Heart right ventricle (tissue), 16 donors: ENCODE measurements around the gene SBK1. TPM values are rescaled to one million over a fixed set of nuclear protein-coding genes. Genes with fewer than 3 reads are reported as not detected.

ENCODE experiments used
- ATAC-seq, 8 donors: fragments of 200-7000 bp; cut with Tn5 transposase; one replicate each; pipeline ENCODE4 v1.9.1; 2020; ENCODE audit warnings: mild to moderate bottlenecking in 8 of 8, moderate library complexity in 8 of 8, moderate number of reproducible peaks in 1 of 8
- DNase-seq, 2 donors: peaks; one replicate each; pipeline ENCODE4 v3.0.0-alpha.2; 2020
- H3K27ac ChIP-seq, 10 donors: fragments of 200-600 bp; sonication (generic) in 2 of 10; one replicate each; pipeline versions ENCODE4 v1.5.0 to v1.8.0; 2020 to 2022; ENCODE audit warnings: mild to moderate bottlenecking in 3 of 10
- H3K27me3 ChIP-seq, 7 donors: fragments of 200-600 bp; one replicate each; pipeline ENCODE4 v1.8.0; 2021 to 2022; ENCODE audit warnings: mild to moderate bottlenecking in 2 of 7
- H3K36me3 ChIP-seq, 9 donors: fragments of 200-600 bp; sonication (generic) in 1 of 9; one replicate each; pipeline versions ENCODE4 v1.5.0 to v1.8.0; 2020 to 2022; ENCODE audit warnings: mild to moderate bottlenecking in 2 of 9
- H3K4me1 ChIP-seq, 9 donors: fragments of 200-600 bp; sonication (generic) in 1 of 9; one replicate each; pipeline versions ENCODE4 v1.5.0 to v1.8.0; 2020 to 2022; ENCODE audit warnings: mild to moderate bottlenecking in 4 of 9
- H3K4me3 ChIP-seq, 10 donors: fragments of 200-600 bp; sonication (generic) in 2 of 10; one replicate each; pipeline versions ENCODE4 v1.5.0 to v1.8.0; 2020 to 2022; ENCODE audit warnings: mild to moderate bottlenecking in 7 of 10, moderate library complexity in 2 of 10
- H3K9me3 ChIP-seq, 11 donors: fragments of 200-600 bp in 10 of 11; sonication (generic) in 2 of 11; one replicate each; pipeline versions ENCODE4 v1.5.0 to v1.8.0; 2013 to 2022; ENCODE audit warnings: mild to moderate bottlenecking in 2 of 11, control low read depth in 1 of 11, moderate library complexity in 1 of 11
- CTCF ChIP-seq, 9 donors: fragments of 200-600 bp; sonication (generic) in 2 of 9; IDR thresholded peaks; one replicate each; pipeline versions ENCODE4 v1.5.0 to v1.8.0; 2021 to 2022; ENCODE audit warnings: antibody characterized with exemption in 9 of 9, mild to moderate bottlenecking in 5 of 9, moderate library complexity in 1 of 9
- WGBS, 2 donors: extraction: QIAGEN DNeasy Blood & Tissue Kit; methylation state at CpG; one replicate each; pipeline ENCODE4 v1.1.7; 2013; ENCODE audit warnings: inconsistent platforms in 1 of 2; 5-methylcytosine and 5-hydroxymethylcytosine counted together
- intact Hi-C, 10 donors: fragments of 100-400 bp; cut with DNase I; formaldehyde crosslinking; loops; one replicate each; pipeline versions ENCODE4 v1.11.1 to v1.14.2; 2022
- polyA plus RNA-seq, 2 donors: library from polyadenylated mRNA; stranded (reverse); fragments of 200-250 nt; gene quantifications; one replicate each; pipeline ENCODE4 v1.2.3, GENCODE V29; 2013
- total RNA-seq, 10 donors: library from RNA; stranded (reverse); fragmentation: NEBNext Ultra II Directional in 3 of 10; extraction: Animal tissue kit (Norgen Biotek cat#: 25700) in 3 of 10; gene quantifications; one replicate each; pipeline versions ENCODE4 v1.2.1 to v1.2.4, GENCODE V29; 2021 to 2023
- donor health status: Arrhythmogenic right ventricular cardiomyopathy.
- donor health status: ischemic (EF 13 %, LVEDD 7.1; RV severe dilation, severe dysfunction).
- donor health status: healthy with polysubstance abuse.
- donor health status: DM: no; HTN: yes; CAD: no.
- donor health status: DM: no; HTN: no; CAD: no.
- donor health status: ischemic (EF 25% LVEDD 6.9; RV normal size, moderate dysfunction).
- donor health status: ischemic (EF 25% LVEDD 5.7; RV mildly dilated, moderate dysfunction).
- donor health status: healthy.
- donor health status: DM: yes; HTN: yes; CAD: no.
- donor health status: Ischemic cardiomyopathy.
- donor health status: ischemic (EF 35%, LVEDD 5.7; RV mildly dilated, moderate dysfunction).
- donor health status: nonischemic (EF 11% LVEDD 7.7; RV severe dilation, severe dysfunction).
- donor health status: DM: yes; HTN: yes; CAD: no.
- donor health status: PGD.
- donor health status: ischemic (EF 29% LVEDD 5.4; RV normal size, mild dysfunction).
- donor health status: nonischemic (EF 23%, LVEDD 6.1; RV moderate dilation, normal function).

Gene SBK1
- total and polyA plus RNA-seq, 12 donors: 0.38 to 7.0 (median 2.8) TPM

- TF ChIP-seq CTCF (IDR thresholded peaks at IDR 0.05): no peak
- WGBS, 2 donors: 64 to 66% methylated on average over 15 of the region's 15 CpGs
- Histone ChIP-seq H3K27ac (no peak overlapping the region), H3K4me1 (peaks cover 0 to 16% (median 7%) of the 10 kb centered on the region in 9 donors), H3K9me3 (no peaks in the 10 kb centered on the region), H3K36me3 (peaks cover 0 to 4% (median 0%) of the 10 kb centered on the region in 9 donors), H3K4me3 (no peak overlapping the region), H3K27me3 (peaks cover 0 to 8% (median 2%) of the 10 kb centered on the region in 7 donors)
- ATAC-seq: no peak
- no peak for DNase-seq
- intact Hi-C loops: no loop called here
Observed at GRCh38 chr16:28280881-28281836, 11.2 kb upstream of the SBK1 start.

DNA sequence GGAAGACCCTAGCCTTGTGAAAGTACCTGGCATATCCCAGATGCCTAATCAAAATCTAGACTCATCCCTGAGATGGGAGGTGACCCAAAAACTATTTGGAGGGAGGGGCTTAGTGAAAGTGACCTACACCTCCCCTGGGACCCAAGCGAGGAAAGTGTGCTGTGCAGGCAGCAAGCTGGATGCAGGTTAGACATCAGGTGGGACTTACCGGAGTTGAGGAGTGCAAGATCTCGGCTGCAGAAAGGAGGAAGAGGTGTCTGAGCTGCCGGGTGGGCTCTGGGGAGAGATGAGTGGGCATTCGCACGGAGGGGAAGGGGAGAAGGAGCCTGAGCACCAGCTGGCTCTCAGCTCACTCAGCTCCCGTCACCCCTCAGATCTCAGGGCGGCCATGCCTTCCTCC lies 10.3 kb upstream of the SBK1 start:
- peaks cover 0 to 3% (median 0%) of the 10 kb centered on the region in 7 donors for H3K27me3 ChIP-seq

GRCh38 chr16:28283173-28283572 lies 9.2 kb upstream of the SBK1 start:
- Histone ChIP-seq H3K36me3 (peaks cover 0 to 4% (median 0%) of the 10 kb centered on the region in 9 donors), H3K9me3 (no peaks in the 10 kb centered on the region), H3K4me3 (no peak overlapping the region), H3K4me1 (peaks cover 0 to 6% (median under 1%) of the 10 kb centered on the region in 9 donors), H3K27me3 (no peaks in the 10 kb centered on the region), H3K27ac (no peak overlapping the region)
- ATAC-seq: no peak
- intact Hi-C loops: no loop called here
- DNase-seq: no peak
- 89 to 90% methylated on average over 9 of the region's 9 CpGs for WGBS, 2 donors
- TF ChIP-seq CTCF (IDR thresholded peaks at IDR 0.05): no peak

More for the DNA sequence above, 10.3 kb upstream of the SBK1 start:
- 83% methylated on average over 8 of the region's 8 CpGs for WGBS, 2 donors
- no peak for TF ChIP-seq CTCF (IDR thresholded peaks at IDR 0.05)
- ATAC-seq: no peak
- no peak for DNase-seq
- H3K27ac ChIP-seq: no peak overlapping the region
- intact Hi-C loops: no loop called here
- peaks cover 0 to 16% (median 7%) of the 10 kb centered on the region in 9 donors for H3K4me1 ChIP-seq
- H3K9me3 ChIP-seq: no peaks in the 10 kb centered on the region
- no peak overlapping the region for H3K4me3 ChIP-seq
- peaks cover 0 to 4% (median 0%) of the 10 kb centered on the region in 9 donors for H3K36me3 ChIP-seq

GRCh38 chr16:28283798-28284577 lies 8.3 kb upstream of the SBK1 start:
- no peaks in the 10 kb centered on the region for H3K9me3 ChIP-seq
- no peak for ATAC-seq
- intact Hi-C loops: no loop called here
- H3K27me3 ChIP-seq: no peaks in the 10 kb centered on the region
- no peak overlapping the region for H3K4me3 ChIP-seq
- H3K27ac ChIP-seq: no peak overlapping the region
- DNase-seq: no peak
- TF ChIP-seq CTCF (IDR thresholded peaks at IDR 0.05): no peak
- 72 to 73% methylated on average over 15 of the region's 15 CpGs for WGBS, 2 donors
- H3K4me1 ChIP-seq: peaks cover 0 to 5% (median 0%) of the 10 kb centered on the region in 9 donors
- peaks cover 0 to 4% (median 0%) of the 10 kb centered on the region in 9 donors for H3K36me3 ChIP-seq
